Measurements from ENCODE around the gene SPATS2.
"Not testable (repeated sequence)": the region's sequence is repeated elsewhere in the genome, so short reads cannot be mapped to it uniquely, and the experiment has no call there.

The SPATS2 gene

DNA sequence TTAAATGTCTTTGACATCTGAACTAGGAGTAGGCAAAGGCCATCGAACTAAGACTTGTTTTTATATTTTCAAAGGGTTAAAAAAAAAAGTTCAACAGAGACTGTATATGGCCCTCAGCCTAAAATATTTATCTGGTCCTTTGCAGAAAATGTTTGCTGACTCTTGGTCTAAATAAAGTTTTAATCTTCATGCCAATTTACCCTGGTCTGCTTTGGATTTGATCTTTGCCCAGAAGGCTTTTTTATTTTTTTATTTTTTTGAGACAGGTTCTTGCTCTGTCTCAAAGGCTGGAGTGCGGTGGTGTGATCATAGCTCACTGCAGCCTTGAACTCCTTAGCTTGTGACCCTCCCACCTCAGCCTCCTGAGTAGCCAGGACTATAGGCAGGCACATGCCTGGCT is 47.1 kb downstream of the SPATS2 start:
- DNase-seq = no peak

DNA sequence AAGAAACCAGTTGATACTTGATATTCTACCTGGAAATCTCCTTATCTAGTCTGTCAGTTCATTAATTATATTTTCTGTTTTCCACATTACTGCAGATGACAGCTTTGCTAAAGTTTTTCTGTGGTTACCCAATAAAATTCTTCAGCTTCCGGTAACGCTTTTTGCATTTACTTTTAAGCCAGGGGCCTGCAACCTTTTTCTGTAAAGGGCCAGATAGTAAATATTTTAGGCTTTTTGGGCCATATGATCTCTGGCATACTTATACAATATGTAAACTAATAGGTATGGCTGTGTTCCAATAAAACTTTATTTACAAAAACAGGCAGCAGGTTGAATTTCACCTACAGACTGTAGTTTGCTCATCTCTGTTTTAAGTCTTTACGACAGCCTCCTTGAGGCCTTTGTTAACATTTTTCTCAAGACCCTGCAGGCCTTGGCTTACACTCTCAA is 48.3 kb downstream of the SPATS2 start:
- DNase-seq = no peak

DNA sequence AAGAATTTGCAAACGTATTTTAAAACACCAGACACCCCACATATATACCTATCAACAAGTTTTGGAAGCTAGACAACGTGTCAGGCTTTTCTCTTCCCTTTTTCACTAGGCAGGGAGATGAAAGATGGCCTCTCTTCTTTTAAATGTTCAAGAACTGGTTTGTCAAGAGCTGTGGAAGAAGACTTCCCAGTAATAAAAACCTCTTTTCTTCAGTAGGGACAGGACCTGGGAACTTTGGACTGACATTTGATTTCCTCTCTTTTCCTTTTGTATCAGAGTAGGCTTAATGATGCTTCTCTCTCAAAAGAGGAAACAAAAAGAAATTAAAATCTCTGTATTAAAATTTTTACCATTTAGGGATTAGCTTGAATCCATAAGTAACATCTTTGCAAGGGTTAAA is 49.6 kb downstream of the SPATS2 start:
- no peak for DNase-seq

DNA sequence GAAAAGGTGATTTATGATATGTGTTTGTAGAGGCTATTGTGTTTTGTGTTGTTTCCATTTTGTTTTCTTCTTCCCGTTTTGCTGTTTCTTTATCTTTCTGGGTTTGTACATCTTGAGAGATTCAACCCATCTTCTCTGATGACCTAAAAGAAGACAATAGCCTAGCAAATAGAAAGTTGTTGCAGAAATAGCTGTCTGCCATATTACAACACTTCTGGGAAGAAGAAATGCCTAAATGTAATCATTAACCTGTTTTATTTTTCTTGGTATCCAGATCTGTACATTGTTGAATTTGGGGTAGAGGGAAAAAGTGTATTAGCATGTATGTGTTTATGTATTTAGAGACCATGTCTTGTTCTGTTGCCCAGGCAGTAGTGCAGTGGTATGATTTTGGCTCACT is 50.3 kb downstream of the SPATS2 start:
- no peak for DNase-seq

DNA sequence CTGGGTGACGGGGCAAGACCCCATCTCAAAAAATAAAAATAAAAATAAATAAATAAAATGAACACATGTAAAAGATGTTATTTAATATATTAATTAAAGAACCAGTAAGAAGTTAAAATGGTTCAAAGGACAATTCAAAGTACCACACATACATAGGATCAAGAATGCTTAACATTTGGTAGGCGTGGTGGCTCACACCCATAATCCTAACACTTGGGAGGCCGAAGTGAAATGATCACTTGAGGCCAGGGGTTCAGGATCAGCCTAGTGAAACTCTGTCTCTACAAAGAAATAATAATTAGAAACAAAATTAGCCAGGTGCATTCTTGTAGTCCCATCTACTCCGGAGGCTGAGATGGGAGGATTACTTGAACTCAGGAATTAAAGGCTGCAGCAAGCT is 53.3 kb downstream of the SPATS2 start:
- no peak for DNase-seq

DNA sequence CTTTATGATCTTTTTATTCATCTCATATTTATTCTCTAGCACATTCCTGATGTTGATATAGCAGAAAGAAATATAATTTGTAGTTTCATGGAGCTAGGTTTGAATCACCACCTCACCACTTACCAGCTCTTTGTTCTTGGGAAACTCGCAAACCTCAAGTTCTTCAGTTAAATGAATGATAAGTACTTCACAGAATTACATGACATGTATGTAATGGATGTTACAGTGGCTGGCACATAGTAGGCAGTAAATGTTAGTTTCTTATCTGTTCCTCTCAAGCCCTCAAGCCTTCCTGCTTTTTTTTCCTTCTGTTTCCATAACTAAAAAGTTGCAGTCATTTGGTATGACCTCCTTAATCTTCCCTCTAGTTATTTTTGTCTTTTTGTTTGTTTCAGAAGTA is 54.9 kb downstream of the SPATS2 start:
- no peak for DNase-seq

DNA sequence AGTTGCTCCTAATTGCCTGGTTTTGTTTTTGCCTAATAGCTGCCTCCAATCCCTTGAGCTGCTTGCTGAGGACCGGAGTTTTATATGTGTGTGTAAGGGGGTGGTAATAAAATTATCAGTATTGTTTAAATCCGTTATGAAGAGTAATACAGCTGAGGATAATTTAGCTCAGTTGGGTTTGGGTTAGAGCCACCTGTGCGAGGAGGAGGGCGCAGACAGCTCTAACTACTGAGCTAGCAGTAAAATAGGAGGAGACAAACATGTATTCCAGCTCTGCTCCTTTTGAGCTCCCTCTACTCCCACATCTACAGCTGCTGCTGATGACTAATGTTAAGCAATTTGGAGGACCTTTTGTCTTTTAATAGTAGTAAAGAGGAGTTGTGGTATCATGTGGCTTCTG is 61.5 kb downstream of the SPATS2 start:
- no peak for DNase-seq

DNA sequence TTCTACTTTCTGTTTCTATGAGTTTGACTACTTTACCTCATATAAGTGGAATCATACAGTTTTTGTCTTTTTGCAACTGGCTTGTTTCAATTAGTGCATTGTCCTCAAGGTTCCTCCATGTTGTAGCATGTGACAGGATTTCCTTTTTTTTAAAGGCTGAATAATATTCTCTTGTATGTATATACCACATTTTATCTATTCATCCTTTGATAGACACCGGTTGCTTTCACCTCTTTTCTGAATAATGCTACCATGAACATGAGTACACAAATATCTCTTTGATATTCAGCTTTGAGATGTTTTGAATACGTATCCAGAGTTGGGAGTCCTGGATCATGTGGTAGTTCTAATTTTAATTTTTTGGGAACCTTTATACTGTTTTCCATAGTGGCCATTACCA is 65.4 kb downstream of the SPATS2 start:
- no peak for DNase-seq

DNA sequence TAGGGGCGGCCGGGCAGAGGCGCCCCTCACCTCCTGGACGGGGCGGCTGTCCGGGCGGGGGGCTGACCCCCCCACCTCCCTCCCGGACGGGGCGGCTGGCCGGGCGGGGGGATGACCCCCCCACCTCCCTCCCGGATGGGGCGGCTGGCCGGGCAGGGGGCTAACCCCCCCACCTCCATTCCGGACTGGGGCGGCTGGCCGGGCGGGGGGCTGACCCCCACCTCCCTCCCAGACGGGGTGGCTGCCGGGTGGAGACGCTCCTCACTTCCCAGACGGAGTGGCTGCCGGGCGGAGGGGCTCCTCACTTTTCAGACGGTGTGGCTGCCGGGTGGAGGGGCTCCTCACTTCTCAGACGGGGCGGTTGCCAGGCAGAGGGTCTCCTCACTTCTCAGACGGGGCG is 69.5 kb downstream of the SPATS2 start:
- not testable (repeated sequence) for DNase-seq

DNA sequence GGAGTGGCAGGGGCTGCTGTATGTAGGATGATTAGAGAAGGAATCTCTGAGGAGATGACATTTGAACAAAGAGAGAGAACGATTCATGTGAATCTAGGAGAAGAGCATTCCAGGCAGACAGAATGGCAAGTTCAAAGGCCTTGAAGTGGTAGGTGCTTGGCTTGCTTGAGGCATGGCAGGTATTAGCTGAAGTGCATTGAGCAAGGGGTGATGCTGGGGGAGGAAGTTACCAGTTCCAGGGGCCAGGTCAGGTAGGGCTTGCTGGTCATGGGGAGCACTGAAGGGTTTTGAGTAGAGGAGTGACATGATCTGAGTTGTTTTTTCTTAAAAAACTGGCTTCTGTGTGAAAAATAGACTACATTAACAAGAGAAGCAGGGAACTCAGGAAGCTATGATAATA is 71.8 kb downstream of the SPATS2 start:
- no peak for DNase-seq

DNA sequence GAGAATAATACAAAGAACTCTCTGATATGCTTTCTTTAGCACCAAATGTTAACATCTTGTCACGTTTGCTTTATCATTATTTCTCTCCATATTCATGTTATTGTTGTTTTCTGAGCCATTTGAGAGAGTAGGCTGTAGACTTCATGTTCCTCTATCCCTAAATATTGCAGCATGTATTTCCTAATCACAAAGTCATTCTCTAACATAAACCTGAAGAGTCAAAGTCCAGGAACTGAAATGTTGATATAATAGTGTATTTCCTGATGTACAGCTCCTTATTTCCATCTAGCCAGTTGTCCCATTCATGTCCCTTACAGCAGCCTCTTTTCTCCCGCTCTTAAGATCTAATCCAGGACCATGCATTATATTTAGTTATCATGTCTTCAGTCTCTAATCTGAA is 72.8 kb downstream of the SPATS2 start:
- DNase-seq = no peak

DNA sequence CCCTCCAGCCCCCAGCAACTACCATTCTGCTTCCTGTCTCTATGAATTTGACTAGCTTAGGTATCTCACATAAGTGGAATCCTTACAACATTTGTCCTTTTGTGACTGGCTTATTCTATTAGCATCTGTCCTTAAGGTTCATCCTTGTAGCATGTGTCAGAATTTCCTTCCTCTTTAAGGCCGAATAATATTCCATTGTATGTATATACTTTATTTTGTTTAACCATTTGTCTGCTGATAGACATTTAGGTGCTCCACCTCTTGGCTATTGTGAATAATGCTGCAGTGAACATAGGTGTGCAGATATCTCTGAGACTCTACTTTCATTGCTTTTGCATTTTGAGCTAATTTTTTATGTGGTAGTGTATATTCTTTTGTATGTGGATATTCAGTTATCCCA is 75.7 kb downstream of the SPATS2 start:
- no peak for DNase-seq

DNA sequence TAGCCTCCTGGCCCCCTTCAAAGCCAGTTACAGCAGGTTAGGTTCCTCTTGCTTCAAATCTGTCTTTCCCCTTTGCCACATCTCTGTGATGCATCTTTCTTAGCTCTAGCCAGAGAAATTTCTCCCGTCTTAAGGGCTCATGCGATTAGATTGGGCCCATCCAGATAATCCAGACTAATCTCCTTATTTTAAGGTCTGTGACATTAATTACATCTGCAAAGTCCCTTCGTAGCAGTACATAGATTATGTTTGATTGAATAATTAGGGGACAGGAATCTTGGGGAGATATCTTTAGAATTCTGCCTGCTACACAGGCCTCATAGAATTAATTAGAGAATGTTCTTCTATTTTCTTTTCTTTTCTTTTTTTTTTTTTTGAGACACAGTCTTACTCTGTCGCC is 79.3 kb downstream of the SPATS2 start:
- no peak for DNase-seq

DNA sequence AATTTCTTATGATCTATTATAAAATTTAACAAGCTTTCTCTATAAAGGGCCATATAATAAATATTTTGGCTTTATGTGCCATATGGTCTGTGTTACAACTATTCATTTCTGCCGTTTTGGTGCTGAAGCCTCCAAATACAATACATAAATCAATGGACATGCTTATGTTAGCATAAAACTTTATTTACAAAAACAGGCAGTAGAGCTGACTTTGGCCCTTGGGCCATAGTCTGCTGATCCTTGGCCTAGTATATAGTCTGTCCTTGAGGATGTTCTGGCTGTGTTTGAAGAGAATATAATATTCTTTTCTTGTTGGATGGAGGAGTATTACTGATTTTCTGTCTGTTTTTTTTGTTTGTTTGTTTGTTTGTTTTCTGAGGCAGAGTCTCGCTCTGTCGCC is 81.6 kb downstream of the SPATS2 start:
- no peak for DNase-seq

DNA sequence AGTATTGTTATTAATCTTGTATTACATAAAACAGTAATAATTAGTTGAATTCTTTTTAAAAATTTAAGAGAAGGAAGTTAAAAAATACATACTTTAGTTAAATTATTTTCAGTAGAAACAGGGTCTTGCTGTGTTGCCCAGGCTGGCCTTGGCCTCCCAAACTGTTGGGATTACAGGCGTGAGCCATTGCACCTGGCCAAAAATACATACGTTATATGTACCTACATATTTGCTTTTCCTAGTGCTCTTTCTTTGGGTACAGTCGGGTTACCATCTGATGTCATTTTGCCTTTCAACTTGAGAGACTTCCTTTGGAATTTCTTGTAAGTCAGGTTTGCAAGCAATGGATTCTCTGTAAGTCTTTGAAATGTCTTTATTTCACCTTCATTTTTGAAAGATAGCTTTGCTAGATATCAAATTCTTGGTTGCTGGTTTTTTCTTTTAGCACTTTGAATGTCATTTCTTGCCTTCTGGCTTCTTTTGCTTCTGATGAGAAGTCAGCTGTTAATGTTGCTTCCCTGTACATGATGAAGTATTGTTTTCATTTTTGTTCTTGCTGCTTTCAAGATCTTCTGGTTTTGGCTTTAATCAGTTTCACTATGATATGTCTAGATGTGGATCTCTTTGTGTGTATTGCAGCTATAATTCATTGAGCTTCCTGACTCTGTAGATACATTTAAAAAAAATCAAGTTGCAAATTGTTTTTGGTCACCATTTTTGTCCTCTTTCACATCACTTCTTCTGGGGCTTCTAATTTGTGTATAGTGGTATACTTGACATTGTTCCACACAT is 84.4 kb downstream of the SPATS2 start:
- DNase-seq = no peak

DNA sequence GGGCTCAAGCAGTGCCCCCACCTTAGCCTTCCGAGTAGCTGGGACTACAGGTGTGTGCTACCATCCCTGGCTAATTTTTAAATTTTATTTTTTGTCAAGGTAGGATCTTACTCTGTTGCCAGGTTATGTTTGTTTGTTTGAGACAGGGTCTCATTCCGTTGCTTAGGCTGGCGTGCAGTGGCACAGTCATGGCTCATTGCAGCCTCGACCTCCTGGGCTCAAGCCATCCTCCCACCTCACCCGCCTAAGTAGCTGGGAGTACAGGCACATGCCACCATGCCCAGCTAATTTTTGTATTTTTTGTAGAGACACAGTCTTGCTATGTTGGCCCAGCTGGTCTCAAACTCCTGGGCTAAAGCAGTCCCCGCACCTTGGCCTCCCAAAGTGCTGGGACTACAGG is 88.2 kb downstream of the SPATS2 start:
- no peak for DNase-seq

DNA sequence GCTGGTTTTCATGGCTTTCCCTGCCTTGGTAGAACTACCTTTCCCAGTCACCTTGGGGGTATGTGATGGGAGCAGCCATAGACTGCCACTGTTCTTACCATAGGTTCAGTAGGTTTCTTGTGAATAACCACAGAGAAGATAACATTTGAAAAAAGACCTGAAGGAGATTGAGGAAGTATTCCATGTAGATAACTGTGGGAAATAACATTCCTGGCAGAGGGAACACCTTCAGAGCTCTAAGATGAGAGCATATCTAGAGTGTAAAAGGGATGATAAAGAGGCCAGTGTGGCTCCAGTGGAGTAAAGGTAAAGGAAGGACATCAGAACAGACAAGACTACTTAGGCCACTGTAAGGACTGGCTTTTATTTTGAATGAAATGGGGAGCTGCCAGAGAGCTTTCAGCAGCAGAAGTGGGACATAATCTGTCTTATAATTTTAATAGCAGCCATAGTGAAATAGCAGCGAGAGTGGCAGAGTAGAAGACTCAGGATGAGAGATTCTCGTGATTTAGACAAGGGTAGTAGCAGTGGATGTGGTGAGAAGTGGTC is 88.9 kb downstream of the SPATS2 start:
- DNase-seq = no peak

DNA sequence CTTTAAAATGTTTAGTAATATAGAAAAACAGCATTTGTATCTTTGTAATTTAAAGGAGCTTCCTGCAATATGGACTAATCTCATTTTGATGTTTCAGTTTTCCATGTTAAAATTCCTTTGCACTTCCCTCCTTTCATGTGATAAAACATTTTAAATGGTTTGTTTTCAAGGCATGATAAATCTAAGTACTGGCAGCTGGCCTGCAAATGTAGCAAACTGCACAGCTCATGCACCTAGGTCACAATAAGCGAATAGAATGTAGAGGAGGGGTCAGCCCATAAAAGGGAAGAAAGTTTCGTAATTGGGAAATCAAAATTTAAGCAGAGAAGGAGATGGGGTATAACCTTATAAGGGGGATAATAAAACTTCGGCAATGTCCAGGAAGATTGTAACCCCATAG is 91.6 kb downstream of the SPATS2 start:
- DNase-seq = no peak

DNA sequence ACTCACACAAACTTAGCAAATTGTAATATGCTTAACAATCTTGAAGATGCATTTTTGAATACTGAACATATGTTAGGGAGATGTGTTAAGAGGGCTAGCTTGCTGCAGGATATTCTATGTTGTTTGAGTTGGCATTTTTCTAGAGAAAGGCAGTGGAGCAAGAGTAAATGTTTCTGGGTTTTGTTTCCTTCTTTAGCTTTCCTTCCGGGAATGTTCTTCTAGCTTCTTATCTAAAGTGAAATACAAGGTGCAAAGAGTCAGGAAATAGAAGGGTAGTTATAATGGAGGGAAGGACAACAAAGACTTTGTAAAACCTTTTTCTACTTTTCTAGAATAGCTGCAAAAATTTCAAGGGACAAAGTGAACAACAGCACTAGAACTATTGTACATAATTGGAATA is 94.0 kb downstream of the SPATS2 start:
- DNase-seq = no peak

DNA sequence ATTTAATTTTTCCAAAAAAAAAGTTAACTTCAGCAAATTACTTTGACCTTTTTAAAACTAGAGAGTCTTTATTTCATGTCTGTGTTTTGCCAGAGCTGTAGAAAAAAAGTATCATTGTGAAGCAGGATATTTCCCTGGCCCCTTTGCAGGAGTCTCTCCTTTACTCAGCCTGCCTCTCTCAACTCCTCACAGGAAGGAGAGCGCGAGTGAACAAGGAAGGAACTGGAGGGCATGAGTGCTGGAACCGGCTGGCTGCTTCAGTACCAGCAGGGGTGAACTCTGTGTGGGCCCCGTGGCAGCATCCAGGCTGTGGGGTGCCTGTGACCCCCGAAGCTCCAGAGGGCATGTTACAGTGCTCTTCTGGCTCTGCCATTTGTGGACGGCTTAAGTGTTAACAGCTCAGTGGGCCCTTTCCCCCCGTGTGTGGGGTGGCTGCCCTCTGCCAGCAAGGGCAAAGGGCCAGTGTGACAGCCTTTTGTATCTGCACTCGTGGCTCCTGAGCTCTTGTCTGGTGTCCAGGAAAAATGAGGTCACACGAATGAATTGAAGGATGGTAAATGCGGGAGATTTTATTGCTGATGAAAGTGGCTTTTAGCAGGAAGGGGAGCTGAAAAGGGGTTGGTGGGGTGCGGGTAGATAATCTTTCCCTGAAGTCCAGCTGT is 95.0 kb downstream of the SPATS2 start:
- no peak for DNase-seq

DNA sequence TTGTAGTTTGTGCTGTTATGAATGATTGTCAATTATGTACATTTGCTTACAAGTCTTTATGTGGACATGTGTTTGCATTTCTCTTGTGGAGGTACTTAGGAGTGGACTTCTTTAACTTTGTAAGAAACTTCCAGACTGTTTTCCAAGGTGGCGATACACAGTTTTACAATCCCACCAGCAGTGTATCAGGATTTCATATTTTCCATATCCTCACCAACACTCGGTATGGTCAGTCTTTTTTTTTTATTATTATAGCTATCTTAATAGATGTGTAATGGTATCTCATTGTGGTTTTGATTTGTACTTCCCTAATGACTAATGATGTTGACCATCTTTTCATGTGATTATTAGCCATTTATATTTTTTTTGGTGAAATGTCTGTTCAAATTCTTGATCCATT is 97.9 kb downstream of the SPATS2 start:
- DNase-seq = no peak

DNA sequence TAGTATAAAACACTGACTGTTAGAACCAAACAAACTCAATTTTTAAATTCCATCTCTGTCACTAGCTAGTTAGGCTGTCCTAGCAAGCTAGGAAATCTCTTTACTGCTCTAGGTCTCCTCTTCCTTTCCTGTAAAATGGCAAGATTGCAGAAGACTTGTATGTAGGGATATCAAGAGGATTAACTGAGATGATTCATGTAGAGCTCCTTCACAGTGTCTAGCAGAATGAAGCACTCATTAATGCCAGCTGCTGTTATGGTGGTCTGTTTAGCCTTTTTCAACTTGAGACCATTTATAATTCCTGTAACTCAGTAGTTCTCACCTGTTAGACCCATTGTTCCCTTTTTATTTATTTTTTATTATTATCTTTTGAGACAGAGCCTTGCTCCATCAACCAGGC is 103.7 kb downstream of the SPATS2 start:
- no peak for DNase-seq

DNA sequence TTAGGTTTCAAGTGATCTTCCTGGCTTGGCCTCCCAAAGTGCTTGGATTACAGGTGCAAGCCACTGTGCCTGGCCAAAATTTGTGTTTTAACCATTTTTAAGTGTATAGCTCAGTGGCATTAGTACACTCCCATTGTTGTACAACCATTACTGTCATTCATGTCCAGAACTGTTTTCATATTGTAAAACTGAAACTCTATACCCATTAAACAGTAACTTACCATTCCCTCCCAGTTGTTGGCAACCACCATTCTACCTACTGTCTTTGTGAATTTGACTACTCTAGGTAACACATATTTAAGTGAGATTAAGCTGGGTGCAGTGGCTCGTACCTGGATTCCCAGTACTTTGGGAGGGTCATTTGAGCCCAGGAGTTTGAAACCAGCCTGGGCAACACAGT is 104.3 kb downstream of the SPATS2 start:
- DNase-seq = no peak

DNA sequence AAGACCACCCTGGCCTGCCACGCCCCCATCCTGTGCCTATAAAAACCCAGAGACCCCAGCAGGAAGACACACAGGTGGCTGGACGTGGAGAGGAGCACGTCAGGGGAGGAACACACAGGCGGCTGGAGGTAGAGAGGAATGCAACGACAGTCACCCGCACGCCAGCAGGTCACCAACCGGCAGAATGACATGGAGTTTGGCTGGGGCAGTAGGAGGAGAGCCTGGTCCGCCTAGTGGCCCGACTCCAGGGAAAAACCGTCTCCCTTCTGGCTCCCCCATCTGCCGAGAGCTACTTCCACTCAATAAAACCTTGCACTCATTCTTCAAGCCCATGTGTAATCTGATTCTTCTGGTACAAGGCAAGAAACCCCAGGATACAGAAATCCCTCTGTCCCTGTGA is 108.8 kb downstream of the SPATS2 start:
- peak; percentile 81 for DNase-seq
